OCI-LY3 (cell line): ENCODE results near the gene ABHD12.

Source experiments
- H2AFZ ChIP-seq: fragments of 200-600, 300-600 bp; shearing (Covaris generic); 2 replicates; pipeline ENCODE4 v1.6.0; 2014; ENCODE audit warnings: antibody characterized with exemption, low read depth, low read length
- H3K27ac ChIP-seq: fragments of 200-600, 300-600 bp; sonication (generic); 2 replicates; pipeline ENCODE4 v1.5.1; 2014; ENCODE audit warnings: mild to moderate bottlenecking, low read length, moderate library complexity, mixed read lengths
- H3K27me3 ChIP-seq: fragments of 200-600, 300-600 bp; sonication (generic); 2 replicates; pipeline ENCODE4 v1.6.1; 2014; ENCODE audit warnings: low read depth, low read length, mixed read lengths
- H3K36me3 ChIP-seq: fragments of 200-600, 300-600 bp; sonication (generic); replicated peaks from 2 replicates; pipeline ENCODE3; 2014; ENCODE audit warnings: low read depth, low read length, mixed read lengths
- H3K4me1 ChIP-seq: fragments of 300-600, 200-600 bp; sonication (generic); 2 replicates; pipeline ENCODE4 v1.6.1; 2014; ENCODE audit warnings: low read length, mixed read lengths
- H3K4me2 ChIP-seq: fragments of 200-600, 300-600 bp; sonication (generic); 2 replicates; pipeline ENCODE4 v1.6.1; 2014; ENCODE audit warnings: low read length, mixed read lengths
- H3K4me3 ChIP-seq: fragments of 300-600, 200-600 bp; sonication (generic); 2 replicates; pipeline ENCODE4 v1.5.1; 2014; ENCODE audit warnings: antibody characterized with exemption, mild to moderate bottlenecking, low read length, moderate library complexity
- H3K79me2 ChIP-seq: fragments of 300-600, 200-600 bp; shearing (Covaris generic); 2 replicates; pipeline ENCODE4 v1.6.1; 2014; ENCODE audit warnings: mild to moderate bottlenecking, low read length, mixed read lengths
- H3K9ac ChIP-seq: fragments of 300-600, 200-600 bp; shearing (Covaris generic); 2 replicates; pipeline ENCODE4 v1.6.0; 2014; ENCODE audit warnings: mild to moderate bottlenecking, low read length, moderate library complexity
- H3K9me3 ChIP-seq: fragments of 200-600, 300-600 bp; shearing (Covaris generic); 2 replicates; pipeline ENCODE4 v1.6.1; 2014; ENCODE audit warnings: low read length, mixed read lengths; ENCODE audit not compliant: insufficient read depth
- H4K20me1 ChIP-seq: fragments of 200-600, 300-600 bp; sonication (generic); 2 replicates; pipeline ENCODE4 v1.6.1; 2016; ENCODE audit warnings: low read length, mixed read lengths; ENCODE audit not compliant: insufficient read depth
- EZH2phosphoT487 ChIP-seq: fragments of 200-600 bp; shearing (Covaris generic); IDR thresholded peaks from 2 replicates; pipeline ENCODE4 v1.6.1; 2018; ENCODE audit warnings: antibody characterized with exemption, mixed run types, low read depth
- TF ChIP-seq, protein P1 (sequence below): fragments of 200-600, 300-600 bp; sonication (generic); IDR thresholded peaks from 2 replicates; pipeline ENCODE4 v1.5.1; 2014; ENCODE audit warnings: antibody characterized with exemption, low read length, low read depth

Gene ABHD12

GRCh38 chr20:25399037-25399430 is 8.4 kb upstream of the ABHD12 start:
- Histone ChIP-seq H3K27ac (no peak overlapping the region), H3K36me3 (no peaks in the 10 kb centered on the region), H3K79me2 (no peaks in the 10 kb centered on the region), H3K9me3 (peaks cover 19% of the 10 kb centered on the region), H3K4me3 (no peak overlapping the region), H3K27me3 (0 out of 2 replicates have a peak, but pooled peaks cover 11% of the 10 kb centered on the region), H2AFZ (no peak overlapping the region), H3K4me2 (no peak overlapping the region), H3K4me1 (peaks cover 9% of the 10 kb centered on the region; the same call in 1 of the 2 replicates), H4K20me1 (no peaks in the 10 kb centered on the region), H3K9ac (no peak overlapping the region)
- no peak for TF ChIP-seq EZH2phosphoT487
- TF ChIP-seq, protein P1, sequence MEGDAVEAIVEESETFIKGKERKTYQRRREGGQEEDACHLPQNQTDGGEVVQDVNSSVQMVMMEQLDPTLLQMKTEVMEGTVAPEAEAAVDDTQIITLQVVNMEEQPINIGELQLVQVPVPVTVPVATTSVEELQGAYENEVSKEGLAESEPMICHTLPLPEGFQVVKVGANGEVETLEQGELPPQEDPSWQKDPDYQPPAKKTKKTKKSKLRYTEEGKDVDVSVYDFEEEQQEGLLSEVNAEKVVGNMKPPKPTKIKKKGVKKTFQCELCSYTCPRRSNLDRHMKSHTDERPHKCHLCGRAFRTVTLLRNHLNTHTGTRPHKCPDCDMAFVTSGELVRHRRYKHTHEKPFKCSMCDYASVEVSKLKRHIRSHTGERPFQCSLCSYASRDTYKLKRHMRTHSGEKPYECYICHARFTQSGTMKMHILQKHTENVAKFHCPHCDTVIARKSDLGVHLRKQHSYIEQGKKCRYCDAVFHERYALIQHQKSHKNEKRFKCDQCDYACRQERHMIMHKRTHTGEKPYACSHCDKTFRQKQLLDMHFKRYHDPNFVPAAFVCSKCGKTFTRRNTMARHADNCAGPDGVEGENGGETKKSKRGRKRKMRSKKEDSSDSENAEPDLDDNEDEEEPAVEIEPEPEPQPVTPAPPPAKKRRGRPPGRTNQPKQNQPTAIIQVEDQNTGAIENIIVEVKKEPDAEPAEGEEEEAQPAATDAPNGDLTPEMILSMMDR, result peak; percentile 75

DNA sequence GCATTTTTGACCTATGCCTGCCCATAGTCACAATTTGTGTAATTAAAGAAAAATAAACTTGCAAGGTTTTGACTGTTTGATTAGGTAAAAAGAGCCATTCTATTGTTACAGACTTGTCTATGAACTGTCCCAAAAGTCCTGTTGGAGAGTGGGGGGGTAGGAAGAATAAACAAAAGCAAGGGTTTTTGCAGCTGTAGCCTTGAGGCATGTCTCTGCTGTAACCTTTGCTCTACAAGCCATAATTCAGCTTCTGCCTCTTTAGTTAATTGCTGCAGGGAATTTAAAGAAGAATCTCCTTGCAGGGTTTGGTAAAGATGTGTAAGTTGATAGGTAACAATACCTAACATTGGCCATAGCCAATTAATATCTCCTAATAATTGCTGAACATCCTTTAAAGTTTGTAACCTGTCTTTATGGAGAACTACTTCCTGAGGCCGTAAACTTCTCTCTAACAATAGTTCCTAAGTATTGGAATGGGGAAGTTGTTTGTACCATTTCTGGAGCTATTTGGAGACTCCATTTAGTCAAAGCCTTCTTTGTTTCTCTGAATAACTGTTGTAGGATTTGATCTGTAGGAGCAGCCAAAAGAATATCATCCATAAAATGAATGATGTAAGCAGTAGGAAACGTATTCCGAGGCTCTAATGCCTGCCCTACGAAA is 7.9 kb upstream of the ABHD12 start:
- no peaks in the 10 kb centered on the region for H3K36me3 ChIP-seq
- no peaks in the 10 kb centered on the region for H3K79me2 ChIP-seq
- no peak overlapping the region for H3K4me3 ChIP-seq
- TF ChIP-seq, protein P1, result no peak
- TF ChIP-seq EZH2phosphoT487, result no peak
- H4K20me1 ChIP-seq, result no peaks in the 10 kb centered on the region
- H3K9me3 ChIP-seq, result peaks cover 14% of the 10 kb centered on the region
- H2AFZ ChIP-seq, result no peak overlapping the region
- H3K27me3 ChIP-seq, result 0 out of 2 replicates have a peak, but pooled peaks cover 11% of the 10 kb centered on the region
- H3K4me2 ChIP-seq, result no peak overlapping the region
- peaks cover 9% of the 10 kb centered on the region; the same call in 1 of the 2 replicates for H3K4me1 ChIP-seq
- no peak overlapping the region for H3K27ac ChIP-seq
- no peak overlapping the region for H3K9ac ChIP-seq

- Histone ChIP-seq H3K36me3 (no peaks in the 10 kb centered on the region), H3K4me3 (no peak overlapping the region), H2AFZ (no peak overlapping the region), H3K27me3 (0 out of 2 replicates have a peak, but pooled peaks cover 11% of the 10 kb centered on the region), H4K20me1 (no peaks in the 10 kb centered on the region), H3K4me1 (peaks cover 9% of the 10 kb centered on the region; the same call in 1 of the 2 replicates), H3K27ac (no peak overlapping the region), H3K4me2 (no peak overlapping the region; the same call in 1 of the 2 replicates), H3K79me2 (no peaks in the 10 kb centered on the region), H3K9me3 (peaks cover 7% of the 10 kb centered on the region; the same call in 1 of the 2 replicates), H3K9ac (no peak overlapping the region)
- TF ChIP-seq EZH2phosphoT487, result no peak
- TF ChIP-seq, protein P1, result no peak
These were observed 7.2 kb upstream of the ABHD12 start for GRCh38 chr20:25397821-25398220.

DNA sequence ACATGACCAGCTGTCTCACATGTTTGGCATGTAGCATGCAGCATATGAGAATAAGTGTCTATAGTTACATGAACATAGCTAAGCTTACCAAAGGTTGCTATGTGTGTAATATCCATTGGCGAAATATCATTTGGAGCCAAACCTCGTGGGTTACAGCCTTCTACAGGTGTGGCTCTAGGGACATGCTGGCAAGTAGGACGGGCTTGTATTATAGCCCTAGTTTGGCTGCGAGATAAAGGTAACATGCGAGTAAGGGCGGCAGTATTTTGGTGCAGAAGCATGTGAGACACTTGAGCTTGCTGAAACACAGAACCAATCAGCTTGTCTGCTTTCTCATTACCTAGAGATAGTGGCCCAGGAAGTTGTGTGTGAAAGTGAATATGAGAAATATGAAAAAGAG is 6.5 kb upstream of the ABHD12 start:
- no peak for TF ChIP-seq EZH2phosphoT487
- TF ChIP-seq, protein P1, result no peak
- no peak overlapping the region for H2AFZ ChIP-seq
- no peak overlapping the region for H3K27ac ChIP-seq
- no peaks in the 10 kb centered on the region for H4K20me1 ChIP-seq
- no peak overlapping the region for H3K9ac ChIP-seq
- H3K4me2 ChIP-seq, result peak overlapping the region; percentile 48
- H3K36me3 ChIP-seq, result no peaks in the 10 kb centered on the region
- no peaks in the 10 kb centered on the region for H3K79me2 ChIP-seq
- peaks cover 9% of the 10 kb centered on the region; the same call in 1 of the 2 replicates for H3K4me1 ChIP-seq
- peaks cover 3% of the 10 kb centered on the region; the same call in 1 of the 2 replicates for H3K9me3 ChIP-seq
- 0 out of 2 replicates have a peak, but pooled peaks cover 11% of the 10 kb centered on the region for H3K27me3 ChIP-seq
- peak overlapping the region; percentile 24 for H3K4me3 ChIP-seq
